ENCODE results near the gene ZACN.

ZACN gene

GRCh38 chr17:76125391-76125675 lies 46.4 kb downstream of the ZACN start:
- Histone ChIP-seq H3F3A (ENCODE audit: low read depth) (no peaks in the 10 kb centered on the region), H3K9ac (ENCODE audit: low read depth, low read length, poor library complexity, severe bottlenecking) (no peak overlapping the region), H3K79me2 (ENCODE audit: insufficient read depth, low read length) (no peaks in the 10 kb centered on the region), H3K36me3 (ENCODE audit: insufficient read depth, low read length) (no peaks in the 10 kb centered on the region), H3K4me3 (ENCODE audit: low read length, poor library complexity, severe bottlenecking) (no peak overlapping the region), H3K9me2 (replicated peaks; ENCODE audit: low read depth, low read length) (no peaks in the 10 kb centered on the region), H3K4me2 (ENCODE audit: low read depth, low read length, poor library complexity, severe bottlenecking) (no peak overlapping the region), H3K4me1 (ENCODE audit: insufficient read depth, low read length, poor library complexity, severe bottlenecking) (no peaks in the 10 kb centered on the region), H3K9me3 (ENCODE audit: insufficient read depth, low read depth, low read length) (no peaks in the 10 kb centered on the region), H2AFZ (ENCODE audit: low read length) (no peak overlapping the region), H4K20me1 (ENCODE audit: insufficient read depth, low read length, poor library complexity, severe bottlenecking) (no peaks in the 10 kb centered on the region), H3K27me3 (ENCODE audit: insufficient read depth, low read length, poor library complexity, severe bottlenecking) (no peaks in the 10 kb centered on the region)
- TF ChIP-seq EZH2phosphoT487 (IDR thresholded peaks at IDR 0.05; ENCODE audit: borderline replicate concordance): no peak
- TF ChIP-seq, protein P1, sequence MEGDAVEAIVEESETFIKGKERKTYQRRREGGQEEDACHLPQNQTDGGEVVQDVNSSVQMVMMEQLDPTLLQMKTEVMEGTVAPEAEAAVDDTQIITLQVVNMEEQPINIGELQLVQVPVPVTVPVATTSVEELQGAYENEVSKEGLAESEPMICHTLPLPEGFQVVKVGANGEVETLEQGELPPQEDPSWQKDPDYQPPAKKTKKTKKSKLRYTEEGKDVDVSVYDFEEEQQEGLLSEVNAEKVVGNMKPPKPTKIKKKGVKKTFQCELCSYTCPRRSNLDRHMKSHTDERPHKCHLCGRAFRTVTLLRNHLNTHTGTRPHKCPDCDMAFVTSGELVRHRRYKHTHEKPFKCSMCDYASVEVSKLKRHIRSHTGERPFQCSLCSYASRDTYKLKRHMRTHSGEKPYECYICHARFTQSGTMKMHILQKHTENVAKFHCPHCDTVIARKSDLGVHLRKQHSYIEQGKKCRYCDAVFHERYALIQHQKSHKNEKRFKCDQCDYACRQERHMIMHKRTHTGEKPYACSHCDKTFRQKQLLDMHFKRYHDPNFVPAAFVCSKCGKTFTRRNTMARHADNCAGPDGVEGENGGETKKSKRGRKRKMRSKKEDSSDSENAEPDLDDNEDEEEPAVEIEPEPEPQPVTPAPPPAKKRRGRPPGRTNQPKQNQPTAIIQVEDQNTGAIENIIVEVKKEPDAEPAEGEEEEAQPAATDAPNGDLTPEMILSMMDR (conservative IDR thresholded peaks at IDR 0.05; ENCODE audit: low read length): no peak

DNA sequence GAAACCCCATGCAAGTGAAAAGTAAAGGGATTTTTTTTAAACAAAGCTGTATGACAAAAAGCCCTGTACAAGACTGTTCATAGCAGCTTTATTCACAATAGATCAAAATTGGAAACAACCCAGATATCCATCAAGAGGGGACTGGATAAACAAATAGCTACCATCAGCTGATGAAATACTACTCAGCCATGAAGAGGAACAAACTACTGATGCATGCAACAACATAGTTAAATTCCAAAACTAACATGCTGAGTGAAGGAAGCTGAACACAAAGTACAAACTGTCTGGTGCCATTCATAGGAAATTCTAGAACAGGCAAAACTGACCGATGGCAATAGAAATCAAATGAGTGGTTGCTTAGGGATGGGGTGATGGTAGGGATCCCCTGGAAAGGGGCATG lies 46.9 kb downstream of the ZACN start:
- Histone ChIP-seq H3K9me2 (replicated peaks; ENCODE audit: low read depth, low read length) (no peaks in the 10 kb centered on the region), H3K9me3 (ENCODE audit: insufficient read depth, low read depth, low read length) (no peaks in the 10 kb centered on the region), H3K79me2 (ENCODE audit: insufficient read depth, low read length) (no peaks in the 10 kb centered on the region), H2AFZ (ENCODE audit: low read length) (no peak overlapping the region), H3K4me3 (ENCODE audit: low read length, poor library complexity, severe bottlenecking) (no peak overlapping the region), H4K20me1 (ENCODE audit: insufficient read depth, low read length, poor library complexity, severe bottlenecking) (no peaks in the 10 kb centered on the region), H3K4me2 (ENCODE audit: low read depth, low read length, poor library complexity, severe bottlenecking) (no peak overlapping the region), H3K36me3 (ENCODE audit: insufficient read depth, low read length) (no peaks in the 10 kb centered on the region), H3K27me3 (ENCODE audit: insufficient read depth, low read length, poor library complexity, severe bottlenecking) (no peaks in the 10 kb centered on the region), H3K4me1 (ENCODE audit: insufficient read depth, low read length, poor library complexity, severe bottlenecking) (no peaks in the 10 kb centered on the region), H3F3A (ENCODE audit: low read depth) (no peaks in the 10 kb centered on the region), H3K9ac (ENCODE audit: low read depth, low read length, poor library complexity, severe bottlenecking) (no peak overlapping the region)
- TF ChIP-seq, protein P1 (conservative IDR thresholded peaks at IDR 0.05; ENCODE audit: low read length): no peak
- TF ChIP-seq EZH2phosphoT487 (IDR thresholded peaks at IDR 0.05; ENCODE audit: borderline replicate concordance): no peak

DNA sequence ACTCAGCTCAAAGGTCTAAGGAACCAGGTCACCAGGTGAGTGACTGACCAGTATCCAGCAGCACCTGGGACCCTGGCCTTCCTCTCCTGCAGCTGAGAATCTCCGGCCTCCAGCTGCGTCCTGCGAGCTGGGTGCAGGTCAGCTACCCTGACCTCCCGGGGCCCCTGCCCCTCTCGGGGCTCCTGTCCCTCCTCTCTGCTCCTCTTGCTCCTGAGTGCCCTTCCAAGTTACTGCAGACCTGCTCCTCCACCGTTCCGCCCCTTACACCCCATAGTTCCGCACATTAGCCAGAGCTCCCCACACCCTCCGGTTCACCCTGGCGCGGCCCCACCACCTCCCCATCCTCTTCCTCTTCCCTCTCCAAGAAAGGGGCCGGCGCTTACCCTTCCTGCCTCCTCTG lies 51.5 kb downstream of the ZACN start:
- H3F3A ChIP-seq (ENCODE audit: low read depth): no peaks in the 10 kb centered on the region
- H3K79me2 ChIP-seq (ENCODE audit: insufficient read depth, low read length): no peaks in the 10 kb centered on the region
- no peaks in the 10 kb centered on the region for H3K27me3 ChIP-seq (ENCODE audit: insufficient read depth, low read length, poor library complexity, severe bottlenecking)
- no peak overlapping the region for H3K9ac ChIP-seq (ENCODE audit: low read depth, low read length, poor library complexity, severe bottlenecking)
- H3K36me3 ChIP-seq (ENCODE audit: insufficient read depth, low read length): no peaks in the 10 kb centered on the region
- H4K20me1 ChIP-seq (ENCODE audit: insufficient read depth, low read length, poor library complexity, severe bottlenecking): no peaks in the 10 kb centered on the region
- no peak overlapping the region for H3K4me2 ChIP-seq (ENCODE audit: low read depth, low read length, poor library complexity, severe bottlenecking)
- H3K4me1 ChIP-seq (ENCODE audit: insufficient read depth, low read length, poor library complexity, severe bottlenecking): no peaks in the 10 kb centered on the region
- no peak overlapping the region for H2AFZ ChIP-seq (ENCODE audit: low read length)
- H3K9me3 ChIP-seq (ENCODE audit: insufficient read depth, low read depth, low read length): no peaks in the 10 kb centered on the region
- no peak for TF ChIP-seq EZH2phosphoT487 (IDR thresholded peaks at IDR 0.05; ENCODE audit: borderline replicate concordance)
- TF ChIP-seq, protein P1 (conservative IDR thresholded peaks at IDR 0.05; ENCODE audit: low read length): no peak
- no peaks in the 10 kb centered on the region for H3K9me2 ChIP-seq (replicated peaks; ENCODE audit: low read depth, low read length)
- no peak overlapping the region for H3K4me3 ChIP-seq (ENCODE audit: low read length, poor library complexity, severe bottlenecking)

Measured in Loucy (cell line).